Stimulated activated CD8-positive, alpha-beta memory T cell treated with anti-CD3 and anti-CD28 coated beads, Interleukin-15, amount 100 ng/mL, for 1 hour (primary cell): ENCODE results near the gene IL17D.
"Not testable (repeated sequence)": the region's sequence is repeated elsewhere in the genome, so short reads cannot be mapped to it uniquely, and the experiment has no call there.

Experiments
- DNase-seq: peaks from one replicate; pipeline ENCODE4 v3.0.0-alpha.2; 2020; ENCODE audit warnings: low read depth

IL17D gene

DNA sequence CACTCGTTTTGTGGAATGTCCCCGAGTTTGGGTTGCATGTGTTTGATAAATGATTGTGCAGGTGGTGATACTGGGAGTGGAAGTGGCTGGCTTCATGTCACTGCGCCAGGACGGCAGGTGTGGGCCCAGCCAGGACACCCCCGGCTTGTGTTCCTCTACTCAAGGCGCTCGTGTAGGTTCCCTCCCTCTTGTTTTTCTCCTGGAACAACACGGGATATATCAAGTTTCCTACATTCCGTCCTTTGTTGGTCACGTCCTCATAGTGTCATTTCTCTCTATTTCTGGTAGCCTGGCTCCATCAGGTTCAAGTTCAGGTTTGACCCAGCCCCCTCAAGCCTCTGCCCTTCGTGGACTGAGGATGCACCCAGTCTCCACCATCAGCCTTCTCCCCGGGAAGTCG is 16.3 kb downstream of the IL17D start:
- DNase-seq, result no peak

GRCh38 chr13:20720499-20720898 is 17.0 kb downstream of the IL17D start:
- DNase-seq, result no peak

DNA sequence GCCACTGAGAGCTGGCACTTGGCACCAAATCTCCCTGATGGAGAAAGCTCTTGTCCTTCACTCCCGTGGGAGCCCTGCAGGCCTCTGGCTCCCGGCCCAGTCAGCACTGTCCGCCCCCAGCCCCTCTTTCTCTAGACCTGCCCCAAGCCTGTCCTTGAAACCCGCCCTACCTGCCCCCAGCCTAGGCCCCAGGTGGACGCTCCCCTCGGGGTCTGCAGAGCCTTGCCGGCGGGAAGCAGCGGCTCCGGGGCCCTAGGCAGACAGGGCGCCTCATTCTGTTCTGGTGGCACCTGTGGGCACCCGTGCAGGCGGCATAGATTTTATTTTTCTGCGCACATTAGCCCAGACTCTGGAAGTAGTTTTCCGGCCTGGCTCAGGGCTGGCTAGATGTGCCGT is 17.6 kb downstream of the IL17D start:
- DNase-seq, result no peak

- DNase-seq, result no peak
Observed at GRCh38 chr13:20721454-20722357, 18.2 kb downstream of the IL17D start.

- no peak for DNase-seq
Observed at GRCh38 chr13:20727856-20728255, 24.4 kb downstream of the IL17D start.

DNA sequence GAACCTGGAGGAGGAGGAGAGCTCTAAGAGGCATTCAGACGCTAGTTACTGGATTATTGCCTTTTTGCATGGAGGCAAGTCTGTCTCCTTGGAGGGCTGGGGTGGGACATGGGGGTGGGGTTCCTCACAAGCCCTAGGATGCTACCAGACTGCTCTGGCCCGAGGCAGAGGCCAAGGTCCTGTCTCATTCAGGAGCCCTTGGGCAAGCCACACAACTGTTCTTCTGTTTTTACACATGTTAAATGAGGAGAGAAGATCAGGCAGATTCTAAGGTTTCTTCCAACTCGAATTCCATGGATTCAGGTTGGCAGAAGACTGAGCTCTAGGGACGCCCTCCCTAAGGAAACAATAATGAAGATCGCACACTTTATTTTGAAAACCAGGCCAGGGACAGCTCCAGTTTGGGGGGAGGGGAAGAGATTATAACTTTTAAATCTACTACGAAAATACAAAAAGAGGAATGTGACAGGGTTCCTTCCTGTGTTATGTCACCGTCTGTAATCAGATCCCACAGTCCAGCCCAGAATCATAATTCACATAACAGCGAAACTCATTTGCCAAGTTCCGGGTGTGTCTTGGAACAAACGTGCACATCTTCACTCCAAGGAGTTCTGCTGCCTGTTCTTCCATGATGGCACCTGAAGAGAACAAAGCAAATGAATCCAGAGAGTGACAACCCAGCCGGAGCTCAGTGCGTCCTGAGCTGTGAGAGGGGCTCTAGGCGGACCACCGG is 25.2 kb downstream of the IL17D start:
- DNase-seq, result no peak

DNA sequence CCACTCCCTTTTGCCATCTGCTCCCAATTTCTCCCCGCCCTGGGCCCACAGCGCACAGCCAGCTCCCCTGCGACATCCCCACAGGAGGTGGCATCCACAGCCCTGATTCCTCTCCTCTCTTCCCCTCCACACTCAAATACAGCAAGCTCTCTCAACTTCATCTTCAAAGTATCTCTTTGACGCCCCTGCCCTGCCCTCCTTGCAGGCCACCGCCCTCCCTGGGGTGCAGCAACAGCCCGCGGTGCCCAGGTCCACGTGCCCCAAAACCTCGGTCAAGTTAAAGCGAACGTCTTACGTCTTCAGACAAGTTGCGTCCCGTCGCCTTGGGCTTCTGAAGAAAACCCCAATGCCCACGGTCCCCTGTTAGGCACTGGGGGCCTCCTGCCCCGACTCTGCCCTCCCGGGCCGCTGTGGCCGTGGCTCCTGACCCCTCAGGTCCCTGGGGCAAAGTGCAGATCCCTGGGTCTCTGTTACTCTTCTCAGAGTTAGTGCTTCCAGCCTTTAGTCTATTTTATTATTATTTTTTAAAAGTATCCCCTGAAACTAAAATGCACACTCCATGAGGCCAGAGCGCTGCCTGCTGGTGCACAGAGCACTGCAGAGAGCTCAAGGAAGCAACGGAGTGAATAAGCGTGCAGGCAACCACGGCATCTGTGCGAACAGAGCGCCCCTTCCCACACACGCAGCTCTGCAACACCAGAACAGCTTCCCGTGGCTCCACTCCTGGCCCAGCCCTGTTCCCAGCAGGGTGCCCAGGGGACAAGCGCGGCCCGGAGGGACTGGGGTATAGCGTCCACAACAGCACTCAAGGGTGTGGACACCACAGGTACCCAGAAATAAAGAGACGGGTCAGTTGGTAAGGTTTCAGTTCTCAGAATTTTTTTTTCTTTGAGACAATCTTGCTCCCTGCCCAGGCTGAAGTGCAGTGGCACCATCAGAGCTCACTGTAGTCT is 26.4 kb downstream of the IL17D start:
- DNase-seq, result no peak

GRCh38 chr13:20738616-20739015 is 35.1 kb downstream of the IL17D start:
- DNase-seq, result no peak

- DNase-seq, result no peak
Observed at GRCh38 chr13:20740021-20740420, 36.5 kb downstream of the IL17D start.

GRCh38 chr13:20743830-20744404 is 40.4 kb downstream of the IL17D start:
- not testable (repeated sequence) for DNase-seq

DNA sequence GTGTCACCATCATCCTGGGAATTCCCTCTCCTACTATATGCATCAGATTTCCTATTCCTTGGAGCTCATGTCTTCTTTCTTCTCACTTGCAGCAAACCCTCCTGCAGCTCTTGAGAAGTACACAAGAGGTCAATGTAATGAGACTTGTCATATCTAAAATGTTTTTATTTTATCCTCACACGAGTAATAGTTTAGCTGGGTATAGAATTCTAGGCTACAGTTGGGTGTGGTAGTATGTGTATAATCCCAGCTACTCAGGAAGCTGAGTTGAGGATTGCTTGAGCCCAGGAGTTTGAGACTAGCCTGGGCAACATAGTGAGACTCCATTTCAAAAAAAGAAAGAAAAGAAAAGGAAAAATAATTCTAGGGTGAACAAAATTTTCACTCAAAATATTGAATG is 45.9 kb downstream of the IL17D start:
- no peak for DNase-seq

DNA sequence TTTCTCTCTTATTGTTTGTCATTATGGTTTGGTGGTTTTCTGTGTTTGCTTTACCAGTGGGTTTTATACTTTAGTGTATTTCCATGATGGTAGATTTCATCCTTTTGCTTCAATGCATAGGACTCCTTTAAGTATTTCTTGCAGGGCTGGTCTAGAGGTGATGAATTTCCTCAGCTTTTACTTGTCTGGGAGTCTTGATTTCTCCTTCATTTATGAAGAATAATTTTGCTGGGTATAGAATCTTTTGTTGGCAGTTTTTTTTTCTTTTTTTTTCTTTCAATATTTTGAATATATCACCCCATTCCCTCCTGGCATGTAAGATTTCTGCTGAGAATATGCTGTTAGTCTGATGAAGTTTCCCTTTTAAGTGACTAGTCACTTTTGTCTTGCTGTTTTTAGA is 50.5 kb downstream of the IL17D start:
- no peak for DNase-seq

DNA sequence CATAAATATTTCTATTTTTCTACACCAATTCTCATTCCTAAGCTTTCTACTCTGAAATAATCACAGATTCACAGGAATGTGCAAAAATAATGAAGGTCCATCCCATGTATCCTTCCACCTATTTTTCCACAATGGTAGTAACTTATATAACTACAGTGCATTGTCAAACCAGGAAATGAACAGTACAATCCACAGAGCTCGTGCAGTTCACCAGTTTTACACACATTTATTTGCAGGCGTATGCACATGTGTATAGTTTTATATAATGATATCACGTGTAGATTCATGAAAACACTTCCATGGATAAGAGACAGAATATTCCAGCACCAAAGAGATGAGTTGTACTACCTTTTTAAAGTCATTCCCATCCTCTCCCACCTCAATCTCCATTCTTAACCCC is 57.4 kb downstream of the IL17D start:
- no peak for DNase-seq

GRCh38 chr13:20767309-20767943 is 63.9 kb downstream of the IL17D start:
- no peak for DNase-seq

DNA sequence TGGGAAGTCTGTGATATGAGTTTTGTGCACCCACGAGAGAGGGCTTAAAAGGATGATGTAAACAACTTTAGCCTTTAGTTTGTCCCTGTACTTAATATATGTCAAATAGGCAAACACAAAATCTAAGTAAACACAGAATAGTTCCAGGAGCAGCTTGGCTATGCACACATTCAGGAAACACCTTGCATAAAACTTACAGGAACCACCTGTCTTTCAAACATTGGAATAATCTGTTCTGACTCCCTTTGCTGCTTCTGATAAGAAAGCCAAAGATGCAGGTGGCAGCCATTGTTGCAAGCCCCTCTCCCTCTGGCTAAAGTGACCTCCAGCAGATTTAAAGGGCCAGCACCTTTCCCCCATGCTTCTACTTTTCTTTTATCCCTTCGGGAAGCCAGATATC is 65.6 kb downstream of the IL17D start:
- no peak for DNase-seq

DNA sequence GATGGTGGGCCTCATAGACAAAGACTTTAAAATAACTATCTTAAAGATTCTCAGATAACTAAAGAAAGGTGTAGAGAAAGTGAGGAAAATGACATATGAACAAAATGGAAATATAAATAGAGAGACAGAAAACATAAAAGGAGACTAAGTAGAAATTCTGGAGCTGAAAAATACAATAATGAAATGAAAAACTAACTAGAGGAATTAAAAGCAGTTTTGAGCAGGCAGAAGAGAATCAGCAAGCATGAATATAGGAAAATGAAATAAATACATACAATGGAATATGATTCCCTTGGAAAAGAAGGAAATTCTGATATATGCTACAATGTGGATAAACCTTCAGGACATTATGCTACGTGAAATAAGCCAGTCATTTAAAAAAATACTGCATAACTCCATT is 66.3 kb downstream of the IL17D start:
- no peak for DNase-seq
